GM12891 (cell line): ENCODE results near the gene PDIA5.

ENCODE experiments used
- PAX5 ChIP-seq: IDR thresholded peaks from 2 replicates; pipeline ENCODE4 v1.6.1; 2011; ENCODE audit warnings: low read length, moderate library complexity, mild to moderate bottlenecking; ENCODE audit not compliant: insufficient read depth, severe bottlenecking
- POLR2A ChIP-seq: IDR thresholded peaks from 2 replicates; pipeline ENCODE4 v1.6.1; 2011; ENCODE audit warnings: low read depth, low read length, control low read depth
- POLR2AphosphoS5 ChIP-seq: IDR thresholded peaks from 2 replicates; pipeline ENCODE4 v1.6.1; 2011; ENCODE audit warnings: low read depth, low read length, control low read depth
- POU2F2 ChIP-seq: IDR thresholded peaks from 2 replicates; pipeline ENCODE4 v1.6.1; 2011; ENCODE audit warnings: low read depth, mild to moderate bottlenecking, control low read depth, low read length, moderate library complexity
- SPI1 ChIP-seq: IDR thresholded peaks from 2 replicates; pipeline ENCODE4 v1.6.1; 2011; ENCODE audit warnings: low read depth, low read length, control low read depth
- TAF1 ChIP-seq: IDR thresholded peaks from 2 replicates; pipeline ENCODE4 v1.6.1; 2011; ENCODE audit warnings: low read depth, low read length, control low read depth

DNA sequence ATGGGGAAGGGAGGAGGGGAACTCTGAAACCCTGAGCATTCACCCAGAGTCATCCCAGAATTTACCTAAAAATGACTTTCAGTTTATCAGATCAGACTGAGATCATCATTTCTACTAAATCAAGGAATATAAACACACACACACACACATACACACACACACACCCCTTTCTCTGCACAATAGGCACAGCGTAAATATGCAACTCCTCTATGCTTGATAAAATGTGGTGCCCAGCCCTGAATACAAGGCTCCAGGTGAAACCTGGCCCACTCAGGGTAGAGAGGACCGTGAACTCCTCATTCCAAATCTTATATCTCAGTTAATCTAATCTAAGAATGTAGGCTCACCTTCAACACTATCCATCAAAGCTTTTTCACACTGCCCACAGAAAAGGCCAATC is 103.1 kb downstream of the PDIA5 start:
- TF ChIP-seq POLR2A (no peak), POU2F2 (no peak), POLR2AphosphoS5 (no peak), SPI1 (no peak), TAF1 (no peak), PAX5 (no peak)
